Ascending aorta (tissue), 2 donors: ENCODE measurements around the gene CASP14. TPM values are rescaled to one million over a fixed set of nuclear protein-coding genes. Genes with fewer than 3 reads are reported as not detected.
"Not testable (repeated sequence)": the region's sequence is repeated elsewhere in the genome, so short reads cannot be mapped to it uniquely, and the experiment has no call there.

Experiments
- DNase-seq, 2 donors: peaks; one replicate each; pipeline ENCODE4 v3.0.0-alpha.2; 2019; ENCODE audit warnings: low spot score in 2 of 2
- H3K27ac ChIP-seq, 2 donors: fragments of 200-600 bp; sonication (generic); one replicate each; pipeline ENCODE4 v1.5.1; 2016 to 2017; ENCODE audit warnings: mild to moderate bottlenecking in 1 of 2
- H3K27me3 ChIP-seq: fragments of 200-600 bp; sonication (generic); one replicate; pipeline ENCODE4 v1.5.1; 2017
- H3K36me3 ChIP-seq, 2 donors: fragments of 200-600 bp; sonication (generic); one replicate each; pipeline ENCODE4 v1.5.1; 2016
- H3K4me1 ChIP-seq, 2 donors: fragments of 200-600 bp; sonication (generic); one replicate each; pipeline ENCODE4 v1.5.1; 2016 to 2017; ENCODE audit warnings: mild to moderate bottlenecking in 1 of 2
- H3K4me3 ChIP-seq, 2 donors: fragments of 200-600 bp; sonication (generic); one replicate each; pipeline ENCODE4 v1.5.1; 2016 to 2017; ENCODE audit warnings: mild to moderate bottlenecking in 1 of 2
- H3K9me3 ChIP-seq, 2 donors: fragments of 200-600 bp; sonication (generic); one replicate each; pipeline ENCODE4 v1.5.1; 2016
- intact Hi-C: fragments of 100-400 bp; cut with DNase I; formaldehyde crosslinking; loops from one replicate; pipeline ENCODE4 v1.15.1; 2023
- total RNA-seq: library from RNA; depleted of rRNA; stranded (reverse); fragments of >200 nt; gene quantifications from one replicate; pipeline ENCODE4 v1.1.0, GENCODE V29; 2016
- TF ChIP-seq, protein P1 (sequence below), 3 experiments: fragments of 200-600 bp in 2 of 3; fragments of 450-650 bp in 1 of 3; sonication (generic) in 2 of 3; IDR thresholded peaks; one replicate each; pipeline ENCODE4 v1.5.1; 2016 to 2019; ENCODE audit warnings: antibody characterized with exemption in 3 of 3, mild to moderate bottlenecking in 1 of 3, moderate library complexity in 1 of 3

CASP14 gene
- total RNA-seq, 1 donor from 2014 or later = not detected

DNA sequence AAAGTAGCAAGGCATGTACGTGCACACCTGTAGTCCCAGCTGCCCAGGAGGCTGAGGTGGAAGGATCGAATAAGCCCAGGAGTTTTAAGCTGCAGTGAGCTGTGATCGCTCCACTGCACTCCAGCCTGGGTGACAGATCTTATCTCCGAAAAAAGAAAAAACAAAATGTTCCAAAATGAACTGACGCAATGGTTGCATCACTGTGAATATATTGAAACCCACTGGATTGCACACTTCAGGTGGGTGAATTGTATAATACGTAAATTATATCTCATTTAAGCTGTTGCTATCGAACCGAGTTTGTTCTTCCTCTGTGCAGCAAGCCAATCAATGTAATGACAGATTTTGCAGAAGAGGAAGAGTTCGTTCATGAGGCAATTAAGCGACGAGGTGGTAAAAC lies 1.6 kb upstream of the CASP14 start:
- Histone ChIP-seq H3K27me3 (no peaks in the 10 kb centered on the region), H3K27ac (no peak overlapping the region), H3K36me3 (no peaks in the 10 kb centered on the region), H3K4me1 (no peaks in the 10 kb centered on the region), H3K4me3 (no peak overlapping the region), H3K9me3 (no peaks in the 10 kb centered on the region)
- no peak for DNase-seq
- TF ChIP-seq, protein P1, sequence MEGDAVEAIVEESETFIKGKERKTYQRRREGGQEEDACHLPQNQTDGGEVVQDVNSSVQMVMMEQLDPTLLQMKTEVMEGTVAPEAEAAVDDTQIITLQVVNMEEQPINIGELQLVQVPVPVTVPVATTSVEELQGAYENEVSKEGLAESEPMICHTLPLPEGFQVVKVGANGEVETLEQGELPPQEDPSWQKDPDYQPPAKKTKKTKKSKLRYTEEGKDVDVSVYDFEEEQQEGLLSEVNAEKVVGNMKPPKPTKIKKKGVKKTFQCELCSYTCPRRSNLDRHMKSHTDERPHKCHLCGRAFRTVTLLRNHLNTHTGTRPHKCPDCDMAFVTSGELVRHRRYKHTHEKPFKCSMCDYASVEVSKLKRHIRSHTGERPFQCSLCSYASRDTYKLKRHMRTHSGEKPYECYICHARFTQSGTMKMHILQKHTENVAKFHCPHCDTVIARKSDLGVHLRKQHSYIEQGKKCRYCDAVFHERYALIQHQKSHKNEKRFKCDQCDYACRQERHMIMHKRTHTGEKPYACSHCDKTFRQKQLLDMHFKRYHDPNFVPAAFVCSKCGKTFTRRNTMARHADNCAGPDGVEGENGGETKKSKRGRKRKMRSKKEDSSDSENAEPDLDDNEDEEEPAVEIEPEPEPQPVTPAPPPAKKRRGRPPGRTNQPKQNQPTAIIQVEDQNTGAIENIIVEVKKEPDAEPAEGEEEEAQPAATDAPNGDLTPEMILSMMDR (IDR thresholded peaks at IDR 0.05) = no peak
- intact Hi-C loops = no loop called here

DNA sequence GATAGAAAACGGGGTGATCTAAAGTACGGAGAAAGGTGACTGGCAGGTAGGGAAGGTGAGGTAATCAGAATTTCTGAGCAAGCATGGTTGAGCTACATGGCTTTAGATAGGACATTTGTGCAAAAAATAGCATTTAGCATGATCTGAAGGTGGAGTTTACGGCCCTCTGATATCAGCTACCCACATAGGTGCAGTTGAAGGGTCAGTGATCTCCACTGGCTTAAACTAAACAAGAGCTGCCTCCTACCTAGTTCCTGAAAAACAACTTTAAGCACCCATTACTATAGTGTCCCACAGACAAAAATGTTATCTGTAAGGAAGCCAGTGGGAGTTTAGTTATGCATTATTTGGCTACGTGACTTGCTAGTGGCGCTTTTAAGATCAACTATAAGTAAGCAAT lies 1.2 kb upstream of the CASP14 start:
- intact Hi-C loops = no loop called here
- no peaks in the 10 kb centered on the region for H3K36me3 ChIP-seq
- no peaks in the 10 kb centered on the region for H3K27me3 ChIP-seq
- no peaks in the 10 kb centered on the region for H3K4me1 ChIP-seq
- H3K27ac ChIP-seq = no peak overlapping the region
- no peak overlapping the region for H3K4me3 ChIP-seq
- no peaks in the 10 kb centered on the region for H3K9me3 ChIP-seq
- DNase-seq = no peak
- TF ChIP-seq, protein P1 (IDR thresholded peaks at IDR 0.05) = no peak

DNA sequence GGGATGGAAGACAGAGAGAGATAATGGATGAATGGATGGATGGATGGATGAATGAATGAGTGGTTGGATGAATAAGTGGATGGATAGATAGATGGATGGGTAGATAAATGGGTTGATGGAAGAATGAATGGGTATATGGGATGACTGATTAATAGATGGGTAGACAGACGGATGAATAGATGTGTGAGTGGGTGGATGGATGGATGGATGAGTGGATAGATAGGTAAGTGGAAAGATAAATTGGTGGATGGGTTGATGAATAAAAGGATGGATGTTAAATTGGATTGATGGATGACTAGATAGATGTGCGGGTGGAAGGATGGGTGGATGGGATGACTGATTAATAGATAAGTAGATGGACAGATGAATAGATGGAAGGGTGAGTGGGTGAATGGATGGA lies 1.4 kb downstream of the CASP14 start:
- no peaks in the 10 kb centered on the region for H3K9me3 ChIP-seq
- intact Hi-C loops = no loop called here
- no peak overlapping the region for H3K4me3 ChIP-seq
- no peaks in the 10 kb centered on the region for H3K27me3 ChIP-seq
- H3K27ac ChIP-seq = no peak overlapping the region
- TF ChIP-seq, protein P1 (IDR thresholded peaks at IDR 0.05) = no peak
- DNase-seq = no peak
- H3K36me3 ChIP-seq = no peaks in the 10 kb centered on the region
- no peaks in the 10 kb centered on the region for H3K4me1 ChIP-seq

DNA sequence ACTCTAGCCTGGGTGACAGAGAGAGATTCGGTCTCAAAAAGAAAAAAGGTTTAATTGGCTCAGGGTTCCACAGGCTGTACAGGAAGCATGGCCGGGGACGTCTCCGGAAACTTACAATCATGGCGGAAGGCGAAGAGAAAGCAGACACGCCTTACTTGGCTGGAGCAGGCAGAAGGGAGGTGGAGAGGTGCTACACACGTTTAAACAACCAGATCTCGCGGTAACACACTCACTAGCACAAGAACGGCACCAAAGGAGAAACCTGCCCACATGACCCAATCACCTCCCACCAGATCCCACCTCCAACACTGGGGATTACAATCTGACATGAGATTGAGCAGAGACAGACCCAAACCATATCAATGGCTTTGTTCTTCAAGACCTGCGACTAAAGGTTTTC lies 12.8 kb downstream of the CASP14 start:
- Histone ChIP-seq H3K4me1 (no peaks in the 10 kb centered on the region), H3K9me3 (no peaks in the 10 kb centered on the region), H3K36me3 (no peaks in the 10 kb centered on the region), H3K4me3 (no peak overlapping the region), H3K27me3 (no peaks in the 10 kb centered on the region), H3K27ac (no peak overlapping the region)
- intact Hi-C loops = no loop called here
- TF ChIP-seq, protein P1 (IDR thresholded peaks at IDR 0.05) = no peak
- DNase-seq = no peak

DNA sequence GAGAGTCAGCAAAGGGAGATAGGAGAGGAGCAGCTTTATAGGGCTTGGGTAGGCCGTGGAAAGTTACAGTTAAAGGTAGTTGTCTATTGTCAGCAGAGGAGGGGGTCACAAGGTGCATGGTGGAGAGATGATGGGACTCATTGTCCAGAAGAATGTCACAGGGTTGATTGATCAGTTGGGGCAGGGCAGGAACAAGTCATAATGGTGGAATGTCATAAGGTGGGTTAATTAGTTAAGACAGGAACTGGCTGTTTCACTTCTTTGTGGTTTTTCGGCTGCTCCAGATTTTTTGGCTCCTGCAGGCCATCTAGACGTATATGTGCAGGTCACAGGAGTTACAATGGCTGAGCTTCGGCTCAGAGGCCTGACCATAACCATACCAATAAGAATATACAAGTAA lies 21.1 kb downstream of the CASP14 start:
- H3K9me3 ChIP-seq, intact Hi-C loops, H3K36me3 ChIP-seq, H3K4me1 ChIP-seq, H3K27me3 ChIP-seq, DNase-seq, H3K4me3 ChIP-seq, H3K27ac ChIP-seq: not testable (repeated sequence)

DNA sequence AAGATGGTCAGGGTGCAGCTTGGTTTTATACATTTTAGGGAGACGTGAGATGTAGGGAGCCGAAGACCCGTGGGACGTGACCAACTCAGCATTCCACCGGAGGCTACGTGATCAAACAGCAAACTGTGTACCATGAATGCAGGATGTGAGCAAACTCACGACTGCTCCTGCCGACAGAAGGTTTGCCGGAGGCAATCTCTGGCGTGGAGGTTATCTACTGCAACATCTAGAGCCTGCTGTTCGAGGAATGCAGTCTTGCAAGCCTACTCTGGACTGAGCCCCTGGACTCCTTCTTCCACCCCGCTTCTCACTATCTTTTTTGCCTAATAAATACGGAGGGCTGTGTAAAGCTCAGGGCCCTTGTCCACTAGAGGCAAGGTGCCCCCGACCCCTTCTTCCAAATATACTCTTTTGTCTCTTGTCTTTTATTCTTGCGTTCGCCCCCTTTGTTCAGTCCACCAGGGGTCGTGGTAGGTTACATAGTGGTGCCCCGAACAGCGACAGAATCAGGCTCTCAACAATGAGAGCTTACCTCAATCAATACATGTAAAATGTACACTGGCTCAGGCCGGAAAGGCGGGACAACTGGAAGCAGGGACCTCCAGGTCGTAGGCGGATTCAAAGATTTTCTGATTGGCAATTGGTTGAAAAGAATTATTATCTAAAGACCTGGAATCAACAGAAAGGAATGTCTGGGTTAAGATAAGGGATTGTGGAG lies 23.8 kb downstream of the CASP14 start:
- Histone ChIP-seq H3K9me3 (no peaks in the 10 kb centered on the region), H3K4me3 (no peak overlapping the region), H3K36me3 (no peaks in the 10 kb centered on the region), H3K4me1 (no peaks in the 10 kb centered on the region), H3K27me3 (no peaks in the 10 kb centered on the region), H3K27ac (no peak overlapping the region)
- intact Hi-C loops = no loop called here
- no peak for DNase-seq
- TF ChIP-seq, protein P1 (IDR thresholded peaks at IDR 0.05) = no peak
